G401 (cell line): Measurements from ENCODE around the gene TTC9B. TPM values are rescaled to one million over a fixed set of nuclear protein-coding genes. Genes with fewer than 3 reads are reported as not detected.

ENCODE experiments used
- DNase-seq: peaks from one replicate; pipeline ENCODE4 v3.0.0-alpha.2; 2015; ENCODE audit warnings: low spot score
- in situ Hi-C: cut with HindIII; loops from 2 replicates; pipeline ENCODE4 v1.10.0; 2016; ENCODE audit warnings: low sequenced_read_pairs, mixed read lengths
- total RNA-seq: library from RNA; depleted of rRNA; stranded (reverse); fragments of >200 nt; shearing (Covaris generic); gene quantifications from 2 replicates; pipeline ENCODE4 v1.2.3, GENCODE V29; 2014

TTC9B gene
- total RNA-seq, 1 experiment from 2014 or later, result not detected

DNA sequence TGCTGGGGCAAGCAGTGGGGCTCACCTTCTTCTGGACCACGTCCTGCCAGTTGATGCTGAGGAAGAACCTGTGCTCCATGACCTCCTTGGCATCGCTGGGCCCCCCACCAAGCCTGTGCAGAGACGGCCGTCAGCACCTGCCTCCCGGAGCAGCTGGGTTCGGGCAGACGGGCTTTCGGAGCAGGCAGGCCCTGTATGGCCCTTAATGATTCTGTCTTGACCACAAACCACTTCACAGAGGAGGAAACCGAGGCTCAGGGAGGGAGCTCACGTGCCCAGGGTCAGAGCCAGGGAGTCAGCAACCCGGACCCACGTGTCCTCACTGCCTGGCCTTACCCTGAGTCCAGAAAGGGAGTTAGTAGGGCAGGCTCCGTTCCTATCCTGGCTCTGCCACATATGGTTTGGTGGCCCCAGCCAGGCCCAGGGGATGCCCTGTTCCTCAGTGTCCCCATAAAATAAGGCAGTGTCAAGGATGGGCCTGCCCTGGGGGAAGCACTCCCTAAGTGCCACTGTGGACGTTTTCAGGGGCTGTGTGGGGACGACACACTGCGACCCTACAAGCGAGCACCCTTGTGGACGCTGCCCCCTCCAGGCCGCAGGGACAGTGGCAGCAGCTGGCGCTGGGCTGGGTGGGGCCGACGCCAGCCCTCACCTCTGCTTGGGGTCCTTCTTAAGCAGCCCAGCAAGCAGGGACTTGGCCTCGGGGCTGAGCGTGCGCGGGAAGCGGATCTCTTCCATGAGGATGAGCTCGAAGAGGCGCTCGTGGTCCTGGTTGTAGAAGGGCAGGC lies 17.2 kb upstream of the TTC9B start:
- DNase-seq, result no peak
- in situ Hi-C loops, result no loop called here

DNA sequence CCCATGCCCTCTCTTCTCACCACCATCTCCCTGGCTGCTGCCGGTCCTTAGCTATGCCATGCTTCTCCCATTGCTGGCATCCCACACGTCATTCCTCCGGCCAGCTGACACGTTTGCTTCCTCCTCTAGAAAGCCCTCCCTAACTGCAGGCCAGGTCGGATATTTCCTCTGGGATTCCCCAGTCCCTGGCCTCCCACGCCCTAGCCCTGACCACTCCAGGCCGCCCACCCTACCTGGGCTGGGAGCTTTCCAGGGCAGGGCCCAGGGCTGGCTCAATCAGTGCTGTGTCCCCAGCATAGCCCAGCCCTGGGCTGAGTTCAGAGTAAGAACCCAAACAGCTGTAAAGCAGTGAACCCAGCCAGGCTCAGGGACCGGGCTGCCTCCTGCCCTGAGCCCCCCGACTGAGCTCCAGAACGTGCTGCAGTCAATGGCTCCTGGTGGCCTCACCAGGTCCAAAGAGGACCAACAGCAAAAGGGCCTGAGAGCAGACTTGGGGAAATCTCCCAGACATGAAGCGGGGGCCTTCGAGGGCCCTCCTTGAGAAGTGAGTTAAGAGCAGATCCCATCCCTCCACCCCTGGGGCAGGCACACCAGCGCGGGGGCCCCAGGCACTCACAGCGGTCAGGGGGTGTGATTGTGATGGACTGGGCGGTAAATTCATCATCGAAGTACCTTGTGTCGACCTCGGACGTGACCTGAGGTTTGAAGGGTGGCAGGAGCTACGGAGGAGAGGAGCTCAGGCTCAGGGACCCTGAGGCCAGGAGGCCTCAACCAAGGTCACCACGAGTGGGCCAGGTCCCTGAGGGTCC lies 16.4 kb upstream of the TTC9B start:
- DNase-seq, result no peak
- in situ Hi-C loops, result no loop called here

DNA sequence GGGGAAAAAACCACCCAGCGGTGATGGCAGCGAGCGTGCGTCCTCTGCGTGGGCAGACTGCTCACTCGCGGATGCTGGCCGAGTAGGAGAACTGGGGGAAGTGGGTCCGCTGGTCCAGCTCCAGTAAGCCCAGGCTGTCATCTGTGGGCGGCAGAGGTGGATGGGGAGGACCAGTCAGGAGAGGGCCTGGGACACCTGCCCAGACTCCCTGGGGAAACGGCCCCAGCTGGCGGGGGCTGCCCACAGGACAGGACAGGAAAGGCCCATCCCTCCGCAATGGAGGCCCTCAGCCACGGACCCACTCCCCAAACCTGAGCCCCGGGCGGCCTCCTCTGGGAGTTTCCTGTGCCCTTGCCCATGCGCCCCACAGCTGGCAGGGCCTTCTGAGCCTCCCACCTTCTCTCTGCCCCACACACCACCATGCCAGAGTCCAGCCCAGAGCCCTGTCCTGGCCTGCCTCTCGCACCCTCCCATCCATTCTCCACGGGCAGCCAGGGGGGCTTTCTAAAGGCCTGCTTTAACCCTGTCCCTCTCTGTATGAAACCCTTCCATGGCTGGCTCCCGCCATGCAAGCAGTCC lies 15.7 kb upstream of the TTC9B start:
- in situ Hi-C loops, result no loop called here
- no peak for DNase-seq

DNA sequence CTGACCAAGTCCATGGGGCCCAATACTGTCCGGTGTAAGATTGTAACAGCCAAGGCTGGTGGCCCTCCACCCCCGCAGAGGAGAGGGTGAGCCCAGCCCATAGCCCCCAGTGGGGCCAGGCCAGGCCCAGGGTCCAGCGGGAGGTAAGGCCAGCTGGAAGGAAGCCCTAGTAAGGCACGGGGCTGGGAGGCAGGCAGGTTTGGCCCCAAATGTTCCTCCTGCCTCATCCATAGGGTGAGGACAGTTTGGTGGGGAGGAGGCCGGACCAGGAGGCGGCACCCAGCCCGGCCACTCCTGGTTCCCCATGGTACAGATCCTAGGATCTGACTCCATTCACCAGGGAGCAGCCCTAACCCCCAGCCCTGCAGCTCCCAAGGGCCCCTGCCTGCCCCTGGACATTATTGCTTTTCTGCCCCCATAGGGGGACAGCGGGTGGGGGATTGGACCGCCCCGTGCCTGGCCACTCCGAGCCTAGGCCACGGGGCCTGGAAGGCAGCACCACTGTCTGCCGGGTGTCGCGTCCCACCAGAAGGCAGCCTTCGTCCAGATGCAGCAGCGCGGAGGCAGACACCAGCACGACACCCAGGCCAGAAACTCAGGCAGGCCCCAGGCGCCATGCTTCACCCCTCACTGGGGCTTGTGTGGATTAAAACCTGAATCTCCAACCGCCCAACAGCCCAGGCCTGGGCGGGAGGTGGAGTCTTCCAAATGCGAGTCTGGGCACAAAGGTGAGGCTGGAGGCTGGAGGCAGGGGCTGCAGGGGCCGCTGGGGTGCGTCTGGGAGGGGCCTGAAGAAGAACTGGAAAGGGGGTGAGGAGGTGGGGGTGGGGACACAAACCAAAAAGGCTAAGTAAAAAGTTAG lies 15.0 kb upstream of the TTC9B start:
- DNase-seq, result no peak
- in situ Hi-C loops, result no loop called here

DNA sequence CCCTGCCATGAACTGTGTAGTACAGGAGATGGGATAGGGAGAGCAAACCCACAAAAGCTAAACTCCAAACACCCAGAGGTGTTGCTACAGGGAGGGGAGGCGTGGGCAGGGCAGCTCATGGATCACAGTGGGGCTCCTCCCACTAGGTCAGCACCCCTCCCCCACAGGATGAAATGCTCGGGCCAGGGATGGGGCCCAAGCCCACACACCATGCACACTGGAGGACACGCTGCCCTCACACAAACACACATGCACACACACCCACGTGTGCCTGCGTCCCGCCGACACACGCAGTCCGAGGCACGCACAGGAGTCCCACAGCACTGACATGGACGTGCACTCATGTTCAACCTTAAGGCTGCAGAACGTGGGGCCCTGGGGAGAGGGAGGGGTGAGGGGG lies 14.3 kb upstream of the TTC9B start:
- no peak for DNase-seq
- in situ Hi-C loops, result no loop called here

DNA sequence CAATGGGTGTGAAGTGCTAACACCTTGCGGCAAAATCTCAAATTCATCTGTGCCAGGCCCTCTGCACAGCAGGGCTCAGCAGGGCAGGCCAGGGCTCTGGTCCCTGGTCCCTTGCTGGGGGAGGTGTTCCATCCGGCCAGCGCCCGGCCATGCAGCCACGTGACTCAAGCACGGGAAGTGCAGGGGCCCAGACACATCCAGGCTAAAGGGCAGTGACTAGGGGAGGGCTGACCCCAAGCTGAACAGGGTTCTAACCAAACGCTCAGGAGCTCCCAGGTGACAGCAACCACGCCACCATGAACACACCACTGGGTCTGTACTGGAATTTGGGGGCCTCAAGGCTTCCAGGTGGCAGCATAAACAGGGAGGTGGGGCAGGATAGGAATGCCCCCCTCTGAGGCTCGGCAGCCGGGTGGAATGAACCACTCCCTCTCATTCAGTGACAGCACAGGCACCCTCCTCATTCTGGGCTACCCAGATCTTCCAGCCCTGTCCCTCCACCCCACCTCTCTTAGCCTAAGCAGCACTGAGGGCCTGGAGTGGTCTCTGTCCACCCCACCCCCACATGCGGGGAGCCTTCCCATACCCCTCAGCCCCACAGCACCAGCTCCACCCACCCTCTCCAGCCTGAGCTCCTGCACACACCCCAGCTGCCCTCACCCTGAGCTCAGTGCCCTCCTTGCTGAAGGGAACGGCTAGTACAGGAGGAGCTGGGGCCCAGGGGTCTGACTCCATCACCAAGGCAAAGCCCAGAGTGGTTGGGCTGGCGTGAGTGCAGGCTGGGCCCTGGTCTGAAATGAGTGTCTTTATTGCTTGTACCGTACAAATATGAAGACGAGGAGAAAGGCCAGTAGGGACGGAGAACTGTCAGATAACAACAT lies 13.6 kb upstream of the TTC9B start:
- peak; percentile 48 for DNase-seq

DNA sequence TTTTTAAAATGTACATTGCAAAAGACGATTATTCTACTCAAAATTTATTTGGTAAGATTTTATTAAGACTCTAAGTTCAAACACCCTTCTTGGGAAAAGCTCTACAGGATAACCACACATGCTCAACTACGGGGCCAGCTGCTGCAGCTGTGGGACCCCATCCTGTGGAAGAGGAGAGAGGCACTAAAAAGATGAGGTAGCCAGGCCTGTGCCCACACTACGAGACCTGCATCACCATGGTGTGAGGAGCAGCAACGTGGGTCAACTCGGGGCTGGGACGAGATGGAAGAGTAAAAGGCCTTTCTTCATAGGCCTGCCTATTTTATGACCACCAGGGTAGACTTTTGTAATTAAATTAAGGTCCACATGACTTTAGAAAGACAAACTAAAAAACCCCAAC lies 12.9 kb upstream of the TTC9B start:
- in situ Hi-C loops, result no loop called here
- no peak for DNase-seq

More for the DNA sequence above, 13.6 kb upstream of the TTC9B start:
- in situ Hi-C loops, result no loop called here

DNA sequence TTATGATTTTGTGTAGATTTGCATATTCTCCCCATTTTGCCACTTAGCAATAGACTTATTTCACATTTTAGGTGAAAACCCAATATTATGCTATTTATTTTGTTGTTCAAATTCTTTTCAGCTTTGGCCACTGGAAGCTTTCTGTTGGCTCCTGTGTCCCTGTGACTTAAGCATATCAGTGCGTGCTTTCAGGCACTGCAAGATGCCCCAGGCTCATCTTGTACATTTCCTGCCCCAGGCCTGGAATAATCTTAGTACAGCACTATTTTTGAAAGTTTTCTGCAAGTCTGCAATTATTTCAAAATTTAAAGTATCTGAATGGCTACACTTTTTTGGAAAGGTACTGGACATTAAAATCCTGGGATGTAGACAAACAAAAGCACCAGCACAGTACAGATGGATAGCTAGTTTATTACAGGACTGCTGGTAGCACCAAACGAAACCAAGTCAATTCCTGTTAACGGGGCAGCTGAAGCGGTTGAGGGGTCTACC lies 11.8 kb upstream of the TTC9B start:
- in situ Hi-C loops, result no loop called here
- no peak for DNase-seq

DNA sequence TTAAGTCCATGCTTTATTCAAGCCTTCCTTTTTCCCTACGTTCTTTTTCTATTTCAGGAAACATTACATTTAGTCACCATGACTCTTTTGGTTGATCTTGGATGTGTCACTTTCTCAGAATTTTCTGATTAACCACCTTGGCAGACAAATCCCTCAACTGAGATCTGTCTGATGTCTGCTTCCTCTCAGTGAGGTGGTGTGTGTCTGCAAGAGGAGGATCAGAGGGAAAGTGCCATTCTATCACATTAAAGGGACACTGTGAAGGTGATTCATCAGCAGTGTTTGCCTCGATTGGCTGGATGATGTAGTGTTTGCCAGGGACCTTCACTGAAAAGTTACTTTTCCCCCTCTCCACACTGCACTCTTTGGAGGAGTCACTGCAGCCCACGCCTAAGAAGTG lies 11.3 kb upstream of the TTC9B start:
- in situ Hi-C loops, result no loop called here
- no peak for DNase-seq

DNA sequence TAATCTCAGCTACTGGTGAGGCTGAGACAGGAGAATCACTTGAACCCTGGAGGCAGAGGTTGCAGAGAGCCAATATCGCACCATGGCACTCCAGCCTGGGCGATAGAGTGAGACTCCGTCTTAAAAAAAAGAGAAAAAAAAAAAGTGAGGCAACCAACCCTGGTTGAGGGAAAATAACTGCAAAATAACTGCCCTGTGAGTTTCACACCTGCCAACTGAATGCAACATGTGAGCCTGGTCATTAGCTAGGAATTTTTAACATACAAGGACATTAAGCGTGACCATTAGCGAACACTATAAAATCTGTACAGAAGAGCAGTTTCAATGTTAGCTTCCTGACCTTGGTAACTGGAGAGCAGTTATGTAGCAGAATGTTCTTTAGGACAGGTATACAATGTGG lies 10.7 kb upstream of the TTC9B start:
- in situ Hi-C loops, result no loop called here

DNA sequence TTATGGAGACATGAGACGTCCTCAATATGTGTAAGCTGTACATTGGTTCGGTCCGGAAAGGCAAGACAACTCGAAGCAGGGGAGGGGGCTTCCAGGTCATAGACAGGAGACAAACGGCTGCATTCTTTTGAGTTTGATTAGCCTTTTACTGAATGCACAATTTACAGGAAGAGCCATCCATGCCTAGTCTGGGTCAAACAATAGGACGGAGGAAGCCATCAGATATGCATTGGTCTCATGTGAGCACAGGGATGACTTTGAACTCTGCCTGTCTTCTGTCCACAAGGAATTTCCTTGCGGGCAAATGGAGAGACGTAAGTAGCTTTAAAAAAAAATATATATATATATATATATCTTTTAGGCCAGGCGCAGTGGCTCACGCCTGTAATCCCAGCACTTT lies 10.2 kb upstream of the TTC9B start:
- in situ Hi-C loops, result no loop called here
- no peak for DNase-seq

More for the DNA sequence above, 10.7 kb upstream of the TTC9B start:
- no peak for DNase-seq

DNA sequence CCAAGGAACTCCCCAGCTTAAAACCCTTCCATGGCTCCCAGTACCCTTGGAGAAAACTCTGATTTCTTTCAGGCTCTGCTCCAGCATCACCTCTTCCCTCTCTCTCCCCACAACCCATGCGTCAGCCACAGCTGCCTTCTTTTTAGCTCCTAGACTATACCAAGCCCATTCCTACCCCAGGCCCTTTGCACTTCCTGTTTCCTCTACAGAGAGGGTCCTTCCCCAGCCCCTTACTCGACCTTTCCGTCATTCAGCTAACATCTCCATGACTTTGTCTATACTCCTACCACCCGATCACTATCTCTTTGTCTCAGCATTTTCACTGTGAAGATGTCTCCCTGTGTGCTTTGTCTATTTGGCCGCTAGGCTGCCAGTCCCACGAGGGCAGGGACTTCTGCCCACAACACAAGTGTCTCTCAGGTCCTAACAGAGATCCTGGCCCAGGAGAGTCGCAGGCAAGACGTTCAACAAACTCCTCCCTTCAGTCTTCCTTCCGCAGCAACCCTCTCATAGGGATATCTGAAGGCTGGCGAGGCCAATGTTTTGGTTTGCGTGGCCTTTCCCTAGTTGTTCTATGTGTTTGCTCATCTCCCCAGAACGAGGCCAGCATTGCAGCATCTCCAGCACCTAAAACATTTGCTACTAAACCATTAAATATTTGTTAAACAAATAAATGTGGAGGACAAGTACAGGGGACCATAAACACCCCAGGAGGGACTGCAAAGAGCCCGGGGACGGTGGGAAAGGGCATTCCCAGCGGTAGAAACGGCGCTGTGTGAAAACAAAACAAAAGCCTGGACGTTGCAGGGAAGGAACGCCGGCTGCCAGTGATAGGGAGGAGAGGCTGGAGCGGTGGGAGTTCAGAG lies 7.5 kb upstream of the TTC9B start:
- in situ Hi-C loops, result no loop called here

DNA sequence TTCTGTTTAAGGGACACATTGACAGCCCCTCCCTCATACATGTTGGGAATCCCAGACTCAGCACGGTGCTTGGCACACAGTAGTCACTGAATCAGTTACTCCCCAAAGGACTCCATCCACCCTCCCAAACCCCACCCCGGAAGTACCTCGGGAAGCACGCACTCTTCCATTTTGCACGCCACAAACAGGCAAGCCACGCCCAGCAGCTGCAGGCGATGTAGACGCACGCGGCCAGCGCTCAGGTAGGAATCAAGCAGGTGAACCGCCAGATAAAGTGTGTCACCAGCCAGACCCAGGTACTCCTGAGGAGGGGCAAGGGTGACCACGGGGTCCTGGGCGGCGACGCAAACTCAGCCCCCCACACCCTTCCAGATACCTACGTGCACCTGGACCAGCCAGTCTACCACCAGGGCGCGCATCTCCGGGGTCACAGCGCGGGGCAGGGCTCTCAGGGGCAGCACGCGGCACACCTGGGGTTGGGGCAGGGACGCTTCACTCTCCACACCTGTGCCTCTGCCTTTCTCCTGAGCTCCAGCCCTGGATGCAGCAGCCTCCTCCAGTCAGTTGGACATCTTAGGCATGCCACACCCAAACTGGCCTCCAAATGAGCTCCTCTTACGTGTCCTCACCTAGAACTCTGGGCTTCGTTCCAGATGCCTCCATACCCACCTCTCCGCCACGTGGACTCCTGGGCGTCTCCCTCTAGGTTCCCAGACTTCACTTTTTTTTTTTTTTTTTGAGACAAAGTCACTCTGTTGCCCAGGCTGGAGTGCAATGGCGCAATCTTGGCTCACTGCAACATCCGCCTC lies 6.4 kb upstream of the TTC9B start:
- DNase-seq, result no peak
- in situ Hi-C loops, result no loop called here

More for the DNA sequence above, 7.5 kb upstream of the TTC9B start:
- DNase-seq, result peak; percentile 56

DNA sequence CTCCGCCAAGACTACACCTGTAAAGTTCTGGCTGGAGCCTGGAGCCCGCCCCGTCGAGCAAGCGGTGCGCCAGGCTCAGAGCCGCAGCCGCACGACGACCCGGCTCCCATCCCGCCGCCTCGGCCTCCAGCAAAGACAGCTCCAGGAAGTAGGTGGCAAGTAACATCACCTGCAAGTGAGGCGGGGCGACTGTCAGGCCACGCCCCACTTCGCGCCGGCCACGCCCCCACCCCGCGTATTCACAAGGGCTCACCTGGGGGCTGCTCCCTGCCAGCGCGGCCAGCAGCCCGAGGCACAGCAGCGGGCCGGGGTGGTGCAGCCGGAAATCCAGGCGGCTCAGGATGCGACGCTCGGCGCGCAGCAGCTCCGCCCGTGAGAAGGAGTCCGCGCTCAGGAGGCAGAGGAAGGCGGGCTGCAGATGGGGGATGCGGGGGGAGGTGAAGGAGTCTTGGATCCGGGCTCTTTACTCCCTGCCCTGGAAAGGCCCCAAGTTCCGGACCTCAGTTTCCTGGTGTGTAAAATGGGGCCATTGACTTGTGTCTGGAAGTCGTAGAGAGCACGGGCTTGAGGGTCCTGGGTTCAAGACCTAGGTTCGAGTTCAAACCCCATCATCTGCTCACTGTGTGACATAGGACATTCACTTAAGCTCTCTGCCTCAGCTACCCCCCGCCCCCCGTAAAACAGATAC lies 5.1 kb upstream of the TTC9B start:
- in situ Hi-C loops, result no loop called here
- DNase-seq, result no peak

DNA sequence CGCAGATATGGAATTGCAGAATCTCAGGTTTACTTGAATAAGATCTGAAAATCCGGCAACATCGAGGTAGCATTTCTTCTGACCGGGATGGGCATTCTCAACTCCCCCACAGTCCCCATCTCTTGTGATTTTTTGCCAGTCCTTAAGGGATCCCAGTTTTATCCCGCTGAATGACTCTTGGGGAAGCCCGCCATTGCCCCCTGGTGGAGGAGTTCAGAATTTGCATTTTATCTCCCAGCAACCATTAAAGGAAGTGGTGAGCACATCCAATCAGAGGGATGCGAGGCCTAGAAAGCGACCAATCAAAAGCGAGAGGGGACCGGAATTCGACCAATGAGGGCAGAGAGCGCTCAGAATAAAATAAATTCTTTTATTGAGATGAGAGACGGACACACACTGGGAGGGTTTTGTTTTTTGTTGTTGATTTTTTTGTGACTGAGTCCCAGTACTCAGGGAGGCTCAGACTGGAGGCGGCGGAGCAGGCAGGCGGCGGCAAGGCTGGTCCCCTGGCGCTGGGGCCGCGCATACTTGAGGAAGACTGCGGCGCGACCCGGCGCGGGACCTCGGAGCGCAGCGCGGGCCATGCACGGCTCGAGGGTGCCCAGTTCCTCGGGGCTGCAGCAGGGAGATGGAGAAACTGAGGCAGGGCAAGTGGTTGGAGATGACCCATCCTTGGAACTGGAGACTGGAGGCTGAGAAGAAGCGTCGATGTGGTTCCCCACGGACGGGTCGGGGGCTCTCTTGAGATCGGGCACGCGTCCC lies 3.9 kb upstream of the TTC9B start:
- DNase-seq, result peak; percentile 97
- in situ Hi-C loops, result no loop called here
